SU-DHL-6 (cell line): ENCODE data around the gene GRAMD1B.

Source experiments
- H2AFZ ChIP-seq: fragments of 200-600 bp; sonication (generic); 2 replicates; pipeline ENCODE4 v1.6.1; 2014; ENCODE audit warnings: low read depth, mild to moderate bottlenecking, moderate library complexity, mixed read lengths, antibody characterized with exemption, low read length; ENCODE audit not compliant: severe bottlenecking
- H3F3A ChIP-seq: fragments of 200-600 bp; shearing (Covaris generic); 2 replicates; pipeline ENCODE4 v1.6.0; 2016; ENCODE audit warnings: antibody characterized with exemption, mild to moderate bottlenecking; ENCODE audit not compliant: insufficient read depth
- H3K27ac ChIP-seq: fragments of 200-600 bp; sonication (generic); 2 replicates; pipeline ENCODE4 v1.5.1; 2016; ENCODE audit warnings: low read depth, mild to moderate bottlenecking, low read length, moderate library complexity, mixed read lengths
- H3K27me3 ChIP-seq: fragments of 200-600 bp; sonication (generic), shearing (Covaris generic); 2 replicates; pipeline ENCODE4 v1.6.0; 2014; ENCODE audit warnings: mild to moderate bottlenecking, low read length
- H3K36me3 ChIP-seq: fragments of 200-600 bp; sonication (generic); 2 replicates; pipeline ENCODE4 v1.6.1; 2014; ENCODE audit warnings: mild to moderate bottlenecking, low read length, mixed read lengths
- H3K4me2 ChIP-seq: fragments of 300-600, 200-600 bp; shearing (Covaris generic), sonication (generic); 2 replicates; pipeline ENCODE4 v1.6.0; 2014; ENCODE audit warnings: low read length, low read depth, mild to moderate bottlenecking; ENCODE audit not compliant: poor library complexity, severe bottlenecking
- H3K4me3 ChIP-seq: fragments of 200-600 bp; sonication (generic); 2 replicates; pipeline ENCODE4 v1.5.1; 2014; ENCODE audit warnings: antibody characterized with exemption, low read length, mild to moderate bottlenecking, mixed read lengths; ENCODE audit not compliant: insufficient read depth, poor library complexity, severe bottlenecking
- H3K79me2 ChIP-seq: fragments of 200-600 bp; sonication (generic); 2 replicates; pipeline ENCODE4 v1.6.1; 2014; ENCODE audit warnings: mild to moderate bottlenecking, low read length, moderate library complexity; ENCODE audit not compliant: insufficient read depth
- H3K9ac ChIP-seq: fragments of 200-600 bp; sonication (generic); 2 replicates; pipeline ENCODE4 v1.7.0; 2014; ENCODE audit warnings: mild to moderate bottlenecking, low read length
- H3K9me2 ChIP-seq: fragments of 200-600 bp; sonication (generic); replicated peaks from 2 replicates; pipeline ENCODE4 v1.6.1; 2014; ENCODE audit warnings: low read length; ENCODE audit not compliant: insufficient read depth
- H3K9me3 ChIP-seq: fragments of 200-600 bp; sonication (generic); 2 replicates; pipeline ENCODE4 v1.6.1; 2014; ENCODE audit warnings: low read length, mixed read lengths; ENCODE audit not compliant: insufficient read depth
- H4K20me1 ChIP-seq: fragments of 200-600 bp; sonication (generic); 2 replicates; pipeline ENCODE4 v1.6.1; 2014; ENCODE audit warnings: low read depth, mild to moderate bottlenecking, antibody characterized with exemption, low read length, moderate library complexity, mixed read lengths
- EZH2phosphoT487 ChIP-seq: fragments of 200-600 bp; sonication (generic), shearing (Covaris generic); conservative IDR thresholded peaks from 2 replicates; pipeline ENCODE4 v1.6.1; 2018; ENCODE audit warnings: mild to moderate bottlenecking, antibody characterized with exemption, low read length, moderate library complexity, mixed read lengths
- TF ChIP-seq, protein P1 (sequence below): fragments of 200-600 bp; sonication (generic); IDR thresholded peaks from one replicate; pipeline ENCODE4 v1.5.1; 2017; ENCODE audit warnings: antibody characterized with exemption, mild to moderate bottlenecking, low read length, moderate library complexity; ENCODE audit not compliant: insufficient read depth, poor library complexity, severe bottlenecking

Gene GRAMD1B

DNA sequence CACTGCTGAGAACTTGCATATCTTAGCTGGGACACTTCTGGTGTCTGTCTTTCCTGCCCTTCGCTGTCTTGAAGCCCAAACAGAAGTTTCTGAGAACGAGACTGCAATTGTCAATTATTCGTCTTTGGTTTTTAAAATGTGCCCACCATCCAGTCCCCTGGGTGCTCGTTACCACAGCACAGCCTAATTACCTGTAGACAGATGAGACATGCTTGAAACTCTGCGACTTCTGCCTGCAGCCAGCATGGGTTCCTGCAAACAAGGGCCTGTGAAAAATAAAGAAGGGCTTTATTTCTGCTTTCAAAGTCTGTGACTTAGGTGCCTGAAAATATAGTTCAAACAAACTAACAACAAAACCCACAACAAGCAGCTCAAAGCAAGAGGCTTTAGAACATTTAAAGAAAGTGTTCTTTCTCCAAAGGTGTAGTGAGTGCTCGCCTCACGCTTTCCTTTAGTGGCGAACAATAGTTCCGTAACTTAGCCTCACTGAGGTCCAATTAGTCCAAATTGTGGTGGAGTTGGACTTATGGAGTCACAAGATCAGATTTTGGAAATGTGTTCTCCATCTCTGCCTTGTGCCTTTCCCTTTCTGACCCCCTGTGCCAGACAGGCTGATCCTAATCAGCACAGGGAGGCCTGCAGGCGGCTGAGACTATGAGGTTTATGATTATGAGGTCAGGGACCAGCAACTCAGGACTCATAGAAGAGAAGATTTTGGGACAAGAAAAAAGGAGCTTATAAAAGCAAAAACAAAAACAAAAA is 20.4 kb upstream of the GRAMD1B start:
- Histone ChIP-seq H3K4me2 (no peak overlapping the region), H3K9ac (no peak overlapping the region), H3K27me3 (no peaks in the 10 kb centered on the region), H3F3A (no peaks in the 10 kb centered on the region), H3K9me3 (no peaks in the 10 kb centered on the region), H3K27ac (no peak overlapping the region), H2AFZ (no peak overlapping the region), H3K36me3 (no peaks in the 10 kb centered on the region), H3K9me2 (no peaks in the 10 kb centered on the region), H4K20me1 (no peaks in the 10 kb centered on the region), H3K4me3 (no peak overlapping the region), H3K79me2 (no peaks in the 10 kb centered on the region)
- TF ChIP-seq, protein P1, sequence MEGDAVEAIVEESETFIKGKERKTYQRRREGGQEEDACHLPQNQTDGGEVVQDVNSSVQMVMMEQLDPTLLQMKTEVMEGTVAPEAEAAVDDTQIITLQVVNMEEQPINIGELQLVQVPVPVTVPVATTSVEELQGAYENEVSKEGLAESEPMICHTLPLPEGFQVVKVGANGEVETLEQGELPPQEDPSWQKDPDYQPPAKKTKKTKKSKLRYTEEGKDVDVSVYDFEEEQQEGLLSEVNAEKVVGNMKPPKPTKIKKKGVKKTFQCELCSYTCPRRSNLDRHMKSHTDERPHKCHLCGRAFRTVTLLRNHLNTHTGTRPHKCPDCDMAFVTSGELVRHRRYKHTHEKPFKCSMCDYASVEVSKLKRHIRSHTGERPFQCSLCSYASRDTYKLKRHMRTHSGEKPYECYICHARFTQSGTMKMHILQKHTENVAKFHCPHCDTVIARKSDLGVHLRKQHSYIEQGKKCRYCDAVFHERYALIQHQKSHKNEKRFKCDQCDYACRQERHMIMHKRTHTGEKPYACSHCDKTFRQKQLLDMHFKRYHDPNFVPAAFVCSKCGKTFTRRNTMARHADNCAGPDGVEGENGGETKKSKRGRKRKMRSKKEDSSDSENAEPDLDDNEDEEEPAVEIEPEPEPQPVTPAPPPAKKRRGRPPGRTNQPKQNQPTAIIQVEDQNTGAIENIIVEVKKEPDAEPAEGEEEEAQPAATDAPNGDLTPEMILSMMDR, result no peak
- no peak for TF ChIP-seq EZH2phosphoT487

DNA sequence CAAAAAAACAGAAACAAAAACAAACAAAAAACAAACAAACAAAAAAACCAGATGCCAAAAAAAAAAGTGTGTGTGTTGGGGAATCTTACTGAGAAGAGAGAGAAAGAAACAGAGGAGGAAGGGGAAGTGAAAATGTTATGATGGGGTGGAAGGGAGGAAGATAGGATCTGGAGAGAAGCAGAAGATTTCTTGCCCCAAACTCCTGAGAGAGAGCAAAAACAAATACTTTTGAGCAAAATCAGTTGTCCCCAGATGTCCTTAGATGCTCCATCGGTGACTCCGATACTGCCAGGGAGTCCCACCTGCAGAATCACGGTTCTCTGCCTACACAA is 19.9 kb upstream of the GRAMD1B start:
- no peaks in the 10 kb centered on the region for H3K9me2 ChIP-seq
- TF ChIP-seq, protein P1, result no peak
- TF ChIP-seq EZH2phosphoT487, result no peak
- H3F3A ChIP-seq, result no peaks in the 10 kb centered on the region
- H4K20me1 ChIP-seq, result no peaks in the 10 kb centered on the region
- no peak overlapping the region for H3K4me2 ChIP-seq
- H2AFZ ChIP-seq, result no peak overlapping the region
- no peaks in the 10 kb centered on the region for H3K36me3 ChIP-seq
- H3K4me3 ChIP-seq, result no peak overlapping the region
- no peaks in the 10 kb centered on the region for H3K9me3 ChIP-seq
- H3K27me3 ChIP-seq, result no peaks in the 10 kb centered on the region
- no peak overlapping the region for H3K27ac ChIP-seq
- no peak overlapping the region for H3K9ac ChIP-seq
- H3K79me2 ChIP-seq, result no peaks in the 10 kb centered on the region

DNA sequence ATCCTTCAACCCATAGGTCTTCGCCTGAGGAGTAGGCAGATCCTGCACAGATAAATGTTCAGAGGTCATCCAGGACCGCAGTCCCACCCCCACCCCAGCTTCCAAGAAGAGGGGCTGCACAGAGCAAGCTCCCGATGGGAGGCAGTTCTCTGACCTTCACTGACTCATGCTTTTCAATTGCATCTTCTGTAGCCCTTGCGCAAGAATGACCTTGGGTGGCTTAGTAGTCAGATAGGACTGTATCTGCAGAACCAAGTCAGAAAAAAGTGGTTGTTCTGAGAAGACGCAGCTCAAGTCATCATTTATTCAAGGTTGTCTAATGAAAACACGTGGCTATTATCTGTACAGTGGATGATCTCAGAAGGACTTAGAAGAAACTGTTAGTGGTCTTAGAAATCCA is 16.4 kb upstream of the GRAMD1B start:
- no peak overlapping the region for H3K4me2 ChIP-seq
- H3K4me3 ChIP-seq, result no peak overlapping the region
- H3K9ac ChIP-seq, result no peak overlapping the region
- H3K9me3 ChIP-seq, result no peaks in the 10 kb centered on the region
- H3K27me3 ChIP-seq, result no peaks in the 10 kb centered on the region
- no peaks in the 10 kb centered on the region for H3K36me3 ChIP-seq
- no peaks in the 10 kb centered on the region for H3K9me2 ChIP-seq
- H2AFZ ChIP-seq, result no peak overlapping the region
- H4K20me1 ChIP-seq, result no peaks in the 10 kb centered on the region
- no peak overlapping the region for H3K27ac ChIP-seq
- H3K79me2 ChIP-seq, result no peaks in the 10 kb centered on the region
- TF ChIP-seq, protein P1, result no peak
- TF ChIP-seq EZH2phosphoT487, result no peak
- no peaks in the 10 kb centered on the region for H3F3A ChIP-seq
